ENCODE results near the gene FIZ1. TPM values are rescaled to one million over a fixed set of nuclear protein-coding genes. Genes with fewer than 3 reads are reported as not detected.

The FIZ1 gene, protein sequence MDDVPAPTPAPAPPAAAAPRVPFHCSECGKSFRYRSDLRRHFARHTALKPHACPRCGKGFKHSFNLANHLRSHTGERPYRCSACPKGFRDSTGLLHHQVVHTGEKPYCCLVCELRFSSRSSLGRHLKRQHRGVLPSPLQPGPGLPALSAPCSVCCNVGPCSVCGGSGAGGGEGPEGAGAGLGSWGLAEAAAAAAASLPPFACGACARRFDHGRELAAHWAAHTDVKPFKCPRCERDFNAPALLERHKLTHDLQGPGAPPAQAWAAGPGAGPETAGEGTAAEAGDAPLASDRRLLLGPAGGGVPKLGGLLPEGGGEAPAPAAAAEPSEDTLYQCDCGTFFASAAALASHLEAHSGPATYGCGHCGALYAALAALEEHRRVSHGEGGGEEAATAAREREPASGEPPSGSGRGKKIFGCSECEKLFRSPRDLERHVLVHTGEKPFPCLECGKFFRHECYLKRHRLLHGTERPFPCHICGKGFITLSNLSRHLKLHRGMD
- total RNA-seq, result 1 to 10 TPM; 2.4 to 3.3 TPM

GRCh38 chr19:55599468-55599841 is at the start of gene FIZ1:
TSS of gene FIZ1 (minus strand) at chr19:55599517. CDS start at chr19:55597865, 1,652 bp downstream.

GRCh38 chr19:55647732-55648584 is 48.6 kb upstream of the FIZ1 start, which contains the start of gene CCDC106:
TSS of gene CCDC106 (plus strand) at chr19:55648212. CDS start at chr19:55649047, 835 bp downstream.

GRCh38 chr19:55643003-55643886 is 43.9 kb upstream of the FIZ1 start, which contains the start of gene ZNF581:
TSS of gene ZNF581 (plus strand) at chr19:55643649. CDS start at chr19:55644572, 923 bp downstream.

GRCh38 chr19:55640577-55641425 is 41.5 kb upstream of the FIZ1 start, which contains the start of gene ZNF580:
TSS of gene ZNF580 (plus strand) at chr19:55641002. CDS start at chr19:55642509, 1,507 bp downstream.

DNA sequence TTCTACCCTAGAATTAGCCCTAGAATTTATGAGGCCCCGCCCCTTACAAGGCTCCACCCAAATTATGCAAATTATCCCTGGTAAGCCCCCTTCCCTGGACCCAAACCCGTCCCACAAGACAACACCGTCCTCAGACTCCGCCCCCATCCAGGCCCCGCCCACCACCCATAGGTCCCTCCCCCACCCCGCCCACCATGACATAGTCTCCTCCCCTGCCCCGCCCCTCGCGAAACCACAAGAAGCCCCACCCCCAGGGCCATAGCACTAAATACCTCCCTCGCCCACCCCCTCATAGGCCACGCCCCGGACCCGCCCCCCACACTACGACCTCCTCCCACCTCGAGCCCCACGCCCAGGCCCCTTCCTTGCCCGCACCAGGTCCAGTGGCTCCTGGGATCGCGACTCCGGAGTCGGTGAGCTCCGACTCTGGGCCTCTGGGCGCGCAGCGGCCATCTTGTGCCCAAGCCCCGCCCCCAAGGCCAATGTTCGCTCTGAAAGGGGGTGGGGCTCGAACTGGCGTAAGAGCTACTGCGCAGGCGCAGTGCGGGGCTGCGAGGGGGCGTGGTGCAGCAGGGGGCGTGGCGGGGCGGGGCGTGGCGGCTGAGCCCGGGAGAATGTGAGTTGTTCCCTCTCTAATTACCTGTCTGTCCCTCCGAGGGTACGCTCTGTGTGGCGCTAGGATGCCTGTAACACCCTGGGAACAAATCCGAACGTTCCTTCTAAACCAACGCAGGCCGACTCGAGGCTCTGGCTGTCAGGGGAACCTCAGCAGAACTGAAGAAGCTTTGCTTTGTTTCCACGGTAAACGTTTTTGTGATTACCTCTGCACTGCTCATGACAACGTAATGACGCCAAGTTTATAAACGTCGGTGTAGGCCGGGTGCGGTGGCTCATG is 25.0 kb upstream of the FIZ1 start, which contains the start of gene ZNF784:
Gene ZNF784 (minus strand): TSS at position 458 of the 895 bp plus-strand sequence. CDS start 5 bp downstream, at position 453.

DNA sequence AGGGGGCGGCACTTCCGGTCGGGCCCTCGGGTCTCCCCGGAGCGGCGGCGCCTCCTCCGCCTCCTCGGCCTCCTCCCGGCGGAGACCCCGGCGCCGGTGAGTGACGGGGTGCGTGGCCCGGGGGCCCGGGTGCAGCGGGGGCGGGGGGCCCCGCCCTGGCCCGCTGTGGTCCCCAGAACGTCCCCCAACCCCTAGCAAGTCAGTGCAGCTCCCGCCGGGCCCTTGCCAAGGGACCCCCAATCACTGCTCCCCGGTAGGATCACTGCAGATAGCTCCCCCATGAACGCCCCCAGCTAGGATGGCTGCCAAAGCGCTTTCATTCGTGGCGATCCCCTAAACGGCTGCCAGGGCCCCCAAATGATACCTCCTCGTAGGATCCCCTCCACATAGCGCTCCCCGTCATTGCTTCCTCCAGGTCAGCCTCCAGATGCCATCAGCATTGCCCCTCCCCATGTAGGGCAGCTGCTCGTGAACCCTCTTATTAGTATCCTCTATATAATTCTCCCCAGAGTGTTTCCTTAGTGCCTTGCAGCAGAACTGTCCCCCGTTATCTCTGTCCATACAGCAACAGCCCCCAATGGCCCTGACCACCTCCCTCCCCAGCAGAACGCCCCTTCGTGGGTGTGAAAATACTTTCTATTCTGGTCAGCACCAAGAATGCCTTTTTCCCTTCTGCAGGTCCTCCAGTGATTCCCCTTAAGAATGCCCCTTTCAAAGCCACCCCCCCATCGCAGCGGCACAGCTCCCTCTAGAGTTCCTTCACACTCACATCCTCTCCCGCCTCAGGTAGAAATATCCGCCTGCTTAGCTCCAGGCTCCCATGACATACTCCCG is 6.5 kb upstream of the FIZ1 start, which contains the start of gene ZNF865:
Gene ZNF865 (plus strand): TSS at position 11 of the 834 bp plus-strand sequence. CDS start 7,972 bp downstream, outside the sequence.

GRCh38 chr19:55599842-55600661 is 735 bp upstream of the FIZ1 start, which contains the start of gene ZNF524:
TSS of gene ZNF524 (plus strand) at chr19:55600288. CDS start at chr19:55602113, 1,825 bp downstream.

DNA sequence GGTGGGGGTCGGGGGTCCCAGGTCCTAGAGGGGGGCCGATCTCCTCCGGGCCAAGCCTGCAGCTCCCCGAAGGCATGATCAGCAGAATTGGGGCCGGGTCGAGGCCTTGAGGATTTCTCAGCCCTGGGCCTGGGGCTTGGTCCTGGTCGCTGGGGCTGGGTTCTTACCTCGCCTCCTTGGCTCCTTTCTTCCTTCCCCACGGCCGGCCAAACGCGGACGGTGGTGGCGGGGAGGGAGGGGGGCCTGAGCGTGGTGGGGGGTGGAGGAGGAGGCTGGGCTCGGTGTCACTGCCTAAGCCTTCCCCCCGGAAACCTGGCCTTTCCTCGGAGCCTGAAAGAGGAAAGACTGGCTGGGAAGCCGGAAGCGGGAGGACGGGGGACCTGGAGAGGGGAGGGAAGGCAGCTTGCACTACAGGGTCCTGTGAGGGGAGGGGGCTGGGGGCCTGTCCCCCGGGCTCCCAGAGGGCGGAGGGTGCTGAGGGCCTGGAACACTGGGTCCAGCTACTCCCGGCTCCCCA is 18.6 kb downstream of the FIZ1 start, which contains the start of gene ZNF579:
Gene ZNF579 (minus strand): TSS at position 221 of the 517 bp plus-strand sequence. CDS start 1,209 bp downstream, outside the sequence.

DNA sequence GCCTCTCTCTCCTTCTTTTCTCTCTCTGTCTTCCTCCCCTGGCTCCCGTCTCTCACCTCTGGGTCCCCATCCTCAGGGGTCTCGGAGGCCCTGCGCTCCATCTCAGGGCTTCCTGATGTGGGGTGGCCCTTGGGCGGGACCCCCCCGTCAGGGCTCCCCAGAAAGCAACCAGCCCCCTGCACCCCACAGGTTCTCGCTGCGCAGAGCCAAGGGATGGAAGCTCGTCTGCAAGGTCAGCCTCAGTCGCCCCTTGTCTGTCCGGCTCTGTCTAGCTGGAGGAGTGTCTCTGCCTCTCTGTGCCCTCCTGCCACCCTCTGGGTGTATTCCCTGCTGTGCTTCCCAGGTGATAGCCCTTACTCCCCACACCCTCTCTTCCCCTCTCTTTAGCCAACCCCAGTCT is 53.9 kb downstream of the FIZ1 start, which contains the start of gene SBK3:
Gene SBK3 (minus strand): TSS at position 101 of the 400 bp plus-strand sequence. CDS start 0 bp downstream, at position 101.

Other genes starting within 250 kb of the FIZ1 start
- not detected for gene COX6B2, start 244.8 kb downstream of the FIZ1 start, total RNA-seq
- not detected for gene GARIN5B, start 236.3 kb downstream of the FIZ1 start, total RNA-seq
- 1 to 10 TPM in 1 of 2 donors, not detected in 1; 1.0 TPM for gene IL11, start 229.1 kb downstream of the FIZ1 start, total RNA-seq
- gene TMEM190, start 222.7 kb downstream of the FIZ1 start, total RNA-seq, result not detected
- gene TMEM238, start 215.2 kb downstream of the FIZ1 start, total RNA-seq, result not detected
- gene RPL28, start 213.6 kb downstream of the FIZ1 start, total RNA-seq, result 100 to 1,000 TPM; 230 to 328 TPM
- gene UBE2S, start 191.7 kb downstream of the FIZ1 start, total RNA-seq, result 100 to 1,000 TPM; 248 to 380 TPM
- gene SHISA7, start 156.2 kb downstream of the FIZ1 start, total RNA-seq, result not detected
- gene ISOC2, start 137.9 kb downstream of the FIZ1 start, total RNA-seq, result 10 to 100 TPM; 66.4 to 95.6 TPM
- gene C19orf85, start 134.8 kb downstream of the FIZ1 start, total RNA-seq, result not detected
- 1 to 10 TPM; 4.8 to 5.7 TPM for gene ZNF628, start 122.9 kb downstream of the FIZ1 start, total RNA-seq
- 10 to 100 TPM; 13.4 to 18.6 TPM for gene NAT14, start 114.3 kb downstream of the FIZ1 start, total RNA-seq
- gene SSC5D, start 111.1 kb downstream of the FIZ1 start, total RNA-seq, result under 1 TPM; 0.67 to 0.69 TPM
- gene SBK2, start 62.4 kb downstream of the FIZ1 start, total RNA-seq, result not detected
- gene SBK3, start 54.0 kb downstream of the FIZ1 start, total RNA-seq, result not detected
- gene ZNF579, start 18.7 kb downstream of the FIZ1 start, total RNA-seq, result 1 to 10 TPM; 4.5 to 7.0 TPM
- 1 to 10 TPM; 6.3 to 6.9 TPM for gene ZNF524, start 771 bp upstream of the FIZ1 start, total RNA-seq
- gene ZNF865, start 6.1 kb upstream of the FIZ1 start, total RNA-seq, result 1 to 10 TPM; 1.4 to 2.3 TPM
- 1 to 10 TPM; 3.3 to 4.5 TPM for gene ZNF784, start 25.0 kb upstream of the FIZ1 start, total RNA-seq
- gene ZNF580, start 41.5 kb upstream of the FIZ1 start, total RNA-seq, result 1 to 10 TPM; 6.0 to 6.5 TPM
- gene ZNF581, start 44.1 kb upstream of the FIZ1 start, total RNA-seq, result 10 to 100 TPM; 10.7 to 14.0 TPM
- 10 to 100 TPM in 1 of 2 donors, 1 to 10 TPM in 1; 9.7 to 16.2 TPM for gene CCDC106, start 48.7 kb upstream of the FIZ1 start, total RNA-seq
- gene U2AF2, start 55.5 kb upstream of the FIZ1 start, total RNA-seq, result 100 to 1,000 TPM in 1 of 2 donors, 10 to 100 TPM in 1; 81.9 to 141 TPM
- 10 to 100 TPM; 23.3 to 29.9 TPM for gene EPN1, start 75.7 kb upstream of the FIZ1 start, total RNA-seq
- not detected for gene NLRP9, start 138.9 kb upstream of the FIZ1 start, total RNA-seq
- not detected for gene RFPL4A, start 159.6 kb upstream of the FIZ1 start, total RNA-seq
- gene RFPL4AL1, start 169.6 kb upstream of the FIZ1 start, total RNA-seq, result not detected
- not detected for gene NLRP11, start 232.5 kb upstream of the FIZ1 start, total RNA-seq
- not detected for gene NLRP4, start 237.0 kb upstream of the FIZ1 start, total RNA-seq